ENCODE results near the gene CHKA.

CHKA gene

DNA sequence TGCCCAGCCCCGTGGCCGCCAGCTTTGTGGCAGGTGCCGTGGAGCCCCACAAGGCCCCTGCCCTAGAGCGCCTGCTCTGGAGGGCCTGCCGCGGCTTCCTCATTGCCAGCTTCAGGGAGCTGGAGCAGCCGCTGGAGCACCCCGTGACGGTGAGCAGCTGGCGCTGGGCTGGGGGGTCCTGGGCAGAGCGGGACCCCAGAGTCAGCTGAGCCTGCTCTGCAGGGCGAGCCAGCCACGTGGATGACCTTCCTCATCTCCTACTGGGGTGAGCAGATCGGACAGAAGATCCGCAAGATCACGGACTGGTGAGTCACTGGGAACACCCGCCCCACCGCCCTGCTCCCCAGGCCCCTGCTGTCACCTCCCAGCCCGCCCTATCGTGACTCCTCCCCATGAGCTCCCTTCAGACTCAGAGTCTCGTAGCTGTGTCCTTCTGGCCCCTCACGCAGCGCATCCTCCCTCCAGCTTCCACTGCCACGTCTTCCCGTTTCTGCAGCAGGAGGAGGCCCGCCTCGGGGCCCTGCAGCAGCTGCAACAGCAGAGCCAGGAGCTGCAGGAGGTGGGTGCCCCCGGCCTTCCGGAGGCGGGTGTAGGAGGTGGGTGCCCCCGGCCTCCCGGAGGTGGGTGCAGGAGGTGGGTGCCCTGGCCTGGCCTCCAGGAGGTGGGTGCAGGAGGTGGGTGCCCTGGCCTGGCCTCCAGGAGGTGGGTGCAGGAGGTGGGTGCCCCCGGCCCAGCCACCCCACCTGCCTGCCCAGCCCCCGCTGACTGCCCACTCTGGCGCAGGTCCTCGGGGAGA, 77.6 kb downstream of the CHKA start:
- no peak for DNase-seq

DNA sequence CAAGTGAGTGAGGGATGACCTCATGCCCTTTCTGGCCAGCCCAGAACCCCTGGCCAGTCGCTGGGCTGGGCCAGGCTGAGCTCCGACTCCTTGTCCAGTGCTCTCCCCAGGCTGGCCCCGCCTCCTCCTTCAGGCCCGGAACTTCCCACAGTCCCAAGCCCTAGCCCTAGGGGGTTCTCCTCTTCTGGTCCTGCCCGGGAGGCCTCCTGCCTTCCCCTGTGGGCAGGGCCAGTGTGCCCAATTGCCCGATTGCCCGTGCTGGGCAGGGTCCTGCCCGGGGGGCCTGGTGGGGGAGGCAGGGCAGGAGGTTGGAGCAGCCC, 78.2 kb downstream of the CHKA start:
- DNase-seq: no peak

DNA sequence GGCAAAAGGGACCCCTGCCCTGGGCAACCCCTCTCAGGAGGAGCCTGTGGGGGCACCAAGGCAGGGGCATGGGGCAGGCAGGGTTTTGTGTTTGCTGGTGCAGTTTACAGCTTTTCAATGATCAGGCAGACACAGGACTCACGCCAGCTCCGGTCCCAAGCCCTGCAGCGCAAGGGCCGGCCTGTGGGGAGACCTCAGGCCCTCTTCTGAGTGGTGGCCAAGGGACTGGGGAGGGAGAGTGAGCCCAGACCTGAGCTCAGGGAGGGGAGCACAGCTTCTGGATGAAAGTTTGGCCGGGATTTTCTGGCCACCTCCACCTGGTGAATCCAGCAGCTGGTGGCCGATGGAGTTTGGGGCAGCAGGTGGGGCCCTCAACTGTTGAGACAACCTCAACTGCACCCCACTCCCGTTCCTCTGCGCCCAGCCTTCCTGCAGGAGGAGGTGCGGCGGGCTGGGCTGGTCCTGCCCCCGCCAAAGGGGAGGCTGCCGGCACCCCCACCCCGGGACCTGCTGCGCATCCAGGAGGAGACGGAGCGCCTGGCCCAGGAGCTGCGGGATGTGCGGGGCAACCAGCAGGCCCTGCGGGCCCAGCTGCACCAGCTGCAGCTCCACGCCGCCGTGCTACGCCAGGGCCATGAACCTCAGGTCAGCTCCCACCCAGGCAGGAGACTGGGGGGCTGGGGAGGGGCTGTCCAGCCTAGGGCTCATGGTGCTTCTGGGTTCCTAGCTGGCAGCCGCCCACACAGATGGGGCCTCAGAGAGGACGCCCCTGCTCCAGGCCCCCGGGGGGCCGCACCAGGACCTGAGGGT, 78.8 kb downstream of the CHKA start:
- DNase-seq: no peak

DNA sequence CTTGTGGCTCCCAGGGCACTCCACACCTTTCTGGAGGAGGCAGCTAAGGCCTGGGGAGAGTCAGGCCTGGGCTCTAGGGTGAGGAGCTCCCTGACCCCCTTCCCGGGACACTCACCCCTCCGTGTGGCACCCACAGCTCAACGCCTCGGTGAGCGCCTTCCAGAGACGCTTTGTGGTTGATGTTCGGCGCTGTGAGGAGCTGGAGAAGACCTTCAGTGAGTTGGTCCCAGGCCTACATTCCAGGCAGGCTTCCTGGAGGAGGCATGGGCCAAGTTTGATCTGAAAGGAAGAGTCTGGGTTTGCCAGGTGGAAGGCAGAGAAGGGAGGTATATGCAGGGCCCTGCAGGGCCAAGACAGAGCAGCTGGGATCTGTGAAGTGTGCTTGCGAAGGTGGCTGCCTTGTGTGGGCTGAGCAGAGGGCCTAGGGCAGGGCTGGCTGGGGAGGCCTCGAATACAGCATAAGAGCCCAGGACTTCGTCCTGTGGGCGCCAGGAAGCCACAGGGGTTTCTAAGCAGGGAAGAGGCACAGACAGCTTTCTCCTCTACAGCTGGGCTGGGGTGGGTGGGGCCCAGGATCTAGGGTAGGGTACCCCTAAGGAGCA, 79.5 kb downstream of the CHKA start:
- no peak for DNase-seq

DNA sequence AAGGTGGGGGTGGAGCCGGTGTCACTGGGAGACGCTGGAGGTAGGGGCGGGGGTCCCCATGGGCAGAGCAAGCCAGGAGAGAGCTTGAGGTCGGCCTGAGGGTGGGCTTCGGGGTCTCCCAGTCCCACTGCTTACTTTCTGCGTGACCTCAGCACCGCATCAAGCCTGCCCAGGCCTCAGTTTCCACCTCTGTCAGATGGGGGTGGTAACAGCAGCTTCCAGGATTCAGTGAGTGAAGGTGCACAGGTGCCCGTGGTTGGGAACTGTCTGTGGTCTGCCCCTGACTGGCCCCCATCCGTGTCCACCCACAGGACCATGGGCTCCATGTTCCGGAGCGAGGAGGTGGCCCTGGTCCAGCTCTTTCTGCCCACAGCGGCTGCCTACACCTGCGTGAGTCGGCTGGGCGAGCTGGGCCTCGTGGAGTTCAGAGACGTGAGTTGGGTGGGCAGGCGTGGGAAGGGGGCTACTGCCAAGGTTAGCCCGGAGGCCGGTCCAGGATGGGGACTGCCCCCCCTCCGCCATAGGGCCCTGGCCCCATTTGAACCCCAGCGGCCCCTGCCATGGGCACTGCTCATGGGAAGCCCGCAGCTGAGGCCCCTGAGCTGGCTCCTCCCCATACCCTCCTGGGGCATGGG, 80.1 kb downstream of the CHKA start:
- no peak for DNase-seq

DNA sequence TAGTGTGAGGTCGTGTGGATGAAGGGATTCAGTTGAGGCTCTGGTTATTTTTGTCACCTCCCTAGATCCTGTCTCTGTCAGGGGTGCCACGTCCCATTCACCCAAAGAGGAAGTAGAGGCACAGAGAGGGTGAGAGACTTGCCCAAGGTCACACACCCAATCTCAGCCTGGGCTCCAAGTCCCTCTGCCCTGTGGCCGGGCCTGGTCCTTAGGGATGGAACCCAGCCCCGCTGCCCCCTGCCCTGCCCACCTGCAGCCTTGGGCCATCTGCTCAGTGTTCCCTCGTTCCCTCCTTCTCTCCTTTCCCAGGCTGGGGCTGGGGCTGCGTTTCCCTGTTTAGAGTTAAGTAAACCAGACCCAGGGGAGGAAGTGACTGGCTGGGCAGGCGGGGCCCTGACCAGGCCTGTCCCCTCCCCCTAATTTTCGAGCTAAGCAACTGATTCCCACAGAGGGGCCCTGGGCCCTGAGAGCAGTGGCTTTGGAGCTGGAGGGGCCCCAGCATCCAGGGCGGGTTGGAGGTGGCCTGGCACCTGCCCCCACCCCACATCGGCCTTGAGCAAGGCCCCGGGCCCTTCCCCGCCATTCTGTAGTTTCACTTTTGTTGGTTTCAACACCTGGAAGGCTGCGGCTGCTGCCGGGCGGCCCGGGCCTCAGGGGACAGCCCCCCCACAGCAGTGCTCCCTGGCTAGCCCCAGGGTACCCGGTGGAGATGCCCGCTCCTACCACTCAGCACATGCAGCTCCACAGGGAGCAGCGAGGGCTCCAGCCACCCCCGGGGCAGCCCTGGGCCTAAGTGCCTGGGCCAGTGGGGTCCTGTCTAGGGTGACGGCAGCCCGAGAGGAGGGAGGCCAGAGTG, 80.9 kb downstream of the CHKA start:
- DNase-seq: no peak

DNA sequence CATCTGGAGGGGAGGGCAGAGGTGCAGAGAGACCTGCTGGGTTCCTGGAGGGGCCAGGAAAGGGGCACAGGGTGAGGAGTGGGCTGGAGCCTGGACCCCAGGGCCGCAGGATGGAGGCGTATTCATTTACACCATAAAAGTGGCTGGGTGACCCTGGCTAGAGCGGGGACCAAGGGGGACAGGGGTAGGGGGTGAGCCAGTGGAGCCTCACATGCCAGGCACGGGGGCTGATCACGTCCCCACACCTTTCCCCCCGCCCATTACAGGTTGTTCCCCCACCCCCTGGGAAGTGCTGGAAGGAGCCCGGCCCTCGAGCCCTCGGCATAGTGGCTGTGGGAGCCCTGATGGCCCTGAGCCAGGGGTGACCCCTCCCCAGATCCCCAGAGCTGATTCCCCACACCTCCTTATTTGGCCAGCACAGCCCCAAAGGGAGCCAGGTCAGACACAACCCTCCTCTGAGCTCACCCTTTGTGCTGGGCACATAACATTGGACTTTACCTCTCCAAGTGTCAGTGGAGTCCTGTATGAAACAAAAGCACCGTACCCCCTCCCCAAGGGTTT, 81.6 kb downstream of the CHKA start:
- no peak for DNase-seq

DNA sequence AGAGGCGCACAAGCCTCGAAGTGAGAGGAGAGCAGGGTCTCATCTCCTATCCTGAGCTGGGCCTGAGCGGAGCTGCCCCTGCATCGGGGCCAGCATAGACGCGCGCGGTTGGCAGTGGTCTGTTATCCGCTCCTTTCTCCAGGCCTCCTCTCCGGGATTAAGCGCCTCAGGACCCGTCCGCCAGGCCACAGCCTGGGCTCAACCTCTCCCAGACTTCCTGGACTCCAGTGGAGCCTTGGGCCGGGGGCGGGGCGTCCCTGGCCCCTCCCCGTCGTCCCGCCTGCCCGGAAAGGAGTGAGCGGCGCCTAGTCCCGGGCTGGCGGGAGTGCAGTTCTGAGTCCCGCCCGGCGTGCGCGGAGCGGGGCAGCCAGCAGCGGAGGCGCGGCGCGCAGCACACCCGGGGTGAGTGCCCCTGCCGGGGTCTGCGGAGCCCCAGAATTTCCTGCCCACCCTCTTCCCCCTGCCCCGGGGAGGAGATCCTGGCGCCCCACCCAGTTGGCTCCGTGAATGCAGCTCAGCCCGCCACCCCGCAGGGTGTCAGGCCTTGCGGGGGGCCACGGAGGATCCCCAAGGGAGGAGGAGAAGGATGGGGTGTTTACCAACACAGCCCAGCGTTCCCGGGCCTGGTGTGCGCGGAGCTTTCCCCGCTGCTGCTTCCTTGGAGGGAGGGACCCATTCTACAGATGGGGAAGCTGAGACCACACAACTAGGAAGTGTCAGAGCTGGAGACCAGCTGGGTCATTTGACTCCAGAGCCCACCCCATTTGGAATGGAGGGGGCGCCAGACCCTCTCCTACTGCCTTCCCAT, 82.3 kb downstream of the CHKA start, which contains the start of gene TCIRG1:
TSS of gene TCIRG1 (plus strand) at position 308 of the 808 bp plus-strand sequence. CDS start 2,247 bp downstream, outside the sequence.
- no peak for DNase-seq

DNA sequence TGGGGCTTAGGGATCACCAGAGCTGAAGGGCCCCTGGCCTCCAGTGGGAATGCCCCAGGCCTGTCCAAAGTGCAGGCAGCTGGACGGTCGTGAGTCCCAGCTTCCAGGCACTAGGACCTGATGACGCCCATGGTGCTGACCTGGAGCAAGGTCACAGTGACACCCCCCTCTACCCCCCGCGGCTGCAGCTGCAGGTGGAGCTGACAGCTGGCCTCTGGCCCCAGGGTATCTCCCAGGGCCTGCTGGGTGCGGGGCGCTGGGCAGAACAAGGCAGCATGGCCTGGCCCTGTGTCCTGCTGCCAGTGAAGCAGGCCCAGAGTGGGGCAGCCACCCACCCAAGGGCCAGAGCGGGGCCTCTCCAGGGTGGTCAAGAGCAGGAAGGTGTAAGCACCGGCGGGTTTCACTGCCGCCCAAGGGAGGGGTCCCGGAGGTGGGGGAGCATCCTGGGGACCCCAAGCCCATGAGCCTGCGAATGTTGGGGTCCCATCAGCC, 82.9 kb downstream of the CHKA start:
- DNase-seq: no peak

DNA sequence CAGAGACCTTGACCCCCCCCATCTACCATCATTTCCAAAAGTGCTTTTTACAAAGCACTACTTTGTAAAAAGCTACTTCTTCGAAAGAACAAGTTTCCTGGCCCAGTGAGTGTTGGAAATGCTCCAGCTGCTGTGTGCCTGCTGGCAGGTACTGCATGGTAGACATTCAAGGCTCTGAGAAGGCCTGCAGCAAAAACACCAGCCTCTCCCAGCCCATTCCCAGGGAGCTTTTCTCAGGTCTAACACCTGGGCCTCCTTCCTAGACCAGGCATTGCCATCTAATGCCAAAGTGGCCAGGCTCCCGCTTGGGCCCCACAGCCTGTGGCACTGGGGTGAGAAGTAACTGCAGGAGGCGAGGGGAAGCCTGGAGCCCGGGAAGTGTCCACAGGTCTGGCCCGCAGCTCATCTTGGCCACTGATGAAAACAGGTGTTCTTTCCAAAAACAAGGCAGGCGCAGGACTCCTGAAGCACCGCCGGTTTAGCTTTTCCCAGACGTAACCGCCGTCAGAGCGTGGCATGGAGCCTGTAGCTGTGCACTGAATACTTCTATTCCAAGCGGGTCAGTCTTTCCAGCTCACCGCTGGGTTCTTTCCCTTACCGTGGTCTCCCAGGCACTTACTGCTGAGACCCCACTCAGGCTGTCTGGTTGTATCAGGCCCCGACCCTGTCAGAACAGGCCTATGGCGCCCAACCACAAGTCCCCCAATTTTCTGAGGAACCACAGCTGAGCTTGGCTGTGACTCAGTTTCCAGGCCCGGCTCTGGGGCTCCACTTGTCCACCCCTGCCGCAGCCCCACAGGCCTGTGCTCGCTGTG, 83.6 kb downstream of the CHKA start:
- no peak for DNase-seq

DNA sequence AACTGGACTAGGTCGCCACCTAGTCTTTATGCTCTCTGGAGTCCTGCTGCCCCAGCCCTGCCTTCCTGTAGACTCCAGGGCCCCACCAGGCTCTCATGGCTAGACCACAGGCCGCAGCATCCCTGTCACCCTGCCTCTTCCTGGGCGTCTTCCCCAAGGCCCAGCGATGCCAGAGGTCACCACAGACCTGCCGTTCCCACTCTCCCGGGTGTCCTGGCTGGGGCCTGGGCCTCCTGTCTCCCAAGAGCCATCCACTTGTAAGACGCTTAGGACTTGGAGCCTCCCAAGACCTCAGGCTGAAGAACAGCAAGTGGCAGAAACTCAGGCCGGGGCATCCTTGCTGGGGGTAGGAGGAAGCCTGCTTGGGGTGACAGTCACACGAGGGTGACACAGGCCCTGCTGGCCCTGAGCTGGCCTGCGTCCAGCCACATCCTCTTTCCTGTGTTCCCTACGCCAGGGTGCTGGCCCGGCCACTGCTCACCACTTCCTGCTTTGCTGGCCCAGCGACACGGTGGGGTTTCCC, 84.4 kb downstream of the CHKA start:
- no peak for DNase-seq

DNA sequence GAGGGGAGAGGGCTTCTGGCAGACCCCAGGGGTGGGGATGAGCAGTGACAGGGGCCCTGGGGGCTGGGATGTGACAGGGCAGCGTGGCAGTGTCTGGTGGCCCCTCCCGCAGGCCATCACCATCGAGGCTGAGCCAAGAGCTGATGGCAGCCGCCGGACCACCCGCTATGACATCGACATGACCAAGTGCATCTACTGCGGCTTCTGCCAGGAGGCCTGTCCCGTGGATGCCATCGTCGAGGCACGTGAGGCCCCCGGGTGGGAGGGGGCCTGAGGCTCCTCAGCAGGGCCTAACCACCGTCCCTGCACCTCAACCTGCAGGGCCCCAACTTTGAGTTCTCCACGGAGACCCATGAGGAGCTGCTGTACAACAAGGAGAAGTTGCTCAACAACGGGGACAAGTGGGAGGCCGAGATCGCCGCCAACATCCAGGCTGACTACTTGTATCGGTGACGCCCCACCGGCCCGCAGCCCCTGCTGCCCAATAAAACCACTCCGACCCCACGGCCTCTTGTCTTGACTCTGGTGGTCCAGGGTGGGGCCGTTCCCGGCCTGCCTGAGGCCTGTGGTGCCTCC, 85.0 kb downstream of the CHKA start:
- no peak for DNase-seq

DNA sequence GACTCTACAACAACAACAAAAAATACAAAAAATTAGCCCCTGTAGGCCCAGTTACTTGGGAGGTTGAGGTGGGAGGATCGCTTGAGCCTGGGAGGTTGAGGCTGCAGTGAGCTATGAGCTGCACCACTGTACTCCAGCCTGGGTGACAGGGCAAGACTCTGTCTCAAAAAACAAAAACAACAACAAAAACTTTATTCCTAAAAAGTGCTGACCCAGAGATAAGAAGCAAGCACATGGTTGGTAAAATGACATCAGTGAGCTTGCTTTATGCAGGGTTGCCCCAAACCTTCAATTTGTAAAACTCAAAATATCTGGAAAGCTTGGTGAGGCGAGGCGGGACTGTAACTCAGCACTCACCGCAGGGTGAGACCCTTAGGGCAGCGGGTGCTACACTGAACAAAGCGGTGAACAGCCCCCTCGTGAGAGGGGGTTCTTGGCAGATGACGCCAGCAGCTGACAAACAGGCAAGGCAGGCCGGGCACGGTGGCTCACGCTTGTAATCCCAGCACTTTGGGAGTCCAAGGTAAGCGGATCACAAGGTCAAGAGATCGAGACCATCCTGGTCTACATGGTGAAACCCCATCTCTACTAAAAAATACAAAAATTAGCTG, 85.8 kb downstream of the CHKA start:
- DNase-seq: no peak

DNA sequence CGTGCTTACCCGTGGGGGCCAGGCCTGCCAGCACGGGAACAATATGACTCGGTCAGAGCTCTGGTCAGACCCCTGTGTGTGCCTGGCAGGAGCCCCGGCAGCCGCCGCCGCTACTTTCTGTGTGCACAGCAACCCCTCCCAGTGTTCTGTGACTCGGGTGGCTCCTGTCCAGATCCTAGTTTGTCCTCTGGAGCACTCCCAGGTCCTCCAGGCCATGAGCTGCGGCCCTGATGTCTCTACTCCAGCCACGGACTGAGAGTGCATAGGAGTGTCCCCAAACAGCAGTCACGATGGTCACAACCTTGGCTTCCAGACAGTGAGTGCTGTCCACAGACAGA, 87.5 kb downstream of the CHKA start:
- DNase-seq: no peak

DNA sequence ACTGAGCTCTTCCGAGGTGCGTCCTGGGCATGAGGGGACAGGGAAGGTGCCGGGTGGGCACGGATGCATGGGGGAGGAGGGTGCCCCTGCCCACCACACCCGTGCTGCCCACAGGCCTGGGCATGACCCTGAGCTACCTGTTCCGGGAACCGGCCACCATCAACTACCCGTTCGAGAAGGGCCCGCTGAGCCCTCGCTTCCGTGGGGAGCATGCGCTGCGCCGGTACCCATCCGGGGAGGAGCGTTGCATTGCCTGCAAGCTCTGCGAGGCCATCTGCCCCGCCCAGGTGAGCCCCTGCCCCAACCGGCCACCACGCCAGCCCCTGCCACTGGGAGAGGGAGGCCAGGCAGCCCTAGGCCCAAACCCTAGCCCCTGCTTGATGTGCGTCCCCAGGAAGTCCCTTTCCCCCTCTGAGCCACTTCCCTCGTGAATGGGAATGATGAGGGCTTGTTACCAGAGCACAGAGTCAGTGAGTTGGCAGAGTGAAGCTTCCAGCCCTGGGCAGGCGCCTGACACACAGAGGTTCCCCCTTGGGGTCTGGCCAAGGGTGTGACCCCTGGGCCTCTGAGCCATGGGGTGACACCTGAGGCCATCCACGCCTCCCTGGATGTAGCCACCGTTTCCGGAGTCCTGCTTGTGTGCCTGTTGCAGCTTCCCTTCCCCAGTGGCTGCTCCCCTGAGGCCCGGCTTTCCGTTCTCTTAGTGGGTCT, 88.0 kb downstream of the CHKA start:
- DNase-seq: no peak

DNA sequence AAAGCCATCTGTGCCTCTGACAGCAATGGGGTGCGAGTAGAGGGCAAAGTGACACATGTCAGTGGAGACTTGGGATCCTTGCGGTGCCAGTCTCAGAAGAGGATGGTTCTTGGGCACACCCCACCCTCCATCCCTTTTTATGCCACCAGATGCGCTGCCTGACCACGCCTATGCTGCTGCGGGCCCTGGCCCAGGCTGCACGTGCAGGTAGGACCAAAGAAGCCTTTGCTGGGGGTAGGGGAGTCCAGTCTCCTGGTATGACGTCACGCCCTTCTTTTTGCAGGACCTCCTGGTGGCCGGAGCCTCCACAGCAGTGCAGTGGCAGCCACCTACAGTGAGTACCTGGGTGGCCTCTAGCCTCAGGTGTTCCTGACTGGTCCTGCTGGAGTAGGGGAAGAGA, 89.2 kb downstream of the CHKA start:
- no peak for DNase-seq

DNA sequence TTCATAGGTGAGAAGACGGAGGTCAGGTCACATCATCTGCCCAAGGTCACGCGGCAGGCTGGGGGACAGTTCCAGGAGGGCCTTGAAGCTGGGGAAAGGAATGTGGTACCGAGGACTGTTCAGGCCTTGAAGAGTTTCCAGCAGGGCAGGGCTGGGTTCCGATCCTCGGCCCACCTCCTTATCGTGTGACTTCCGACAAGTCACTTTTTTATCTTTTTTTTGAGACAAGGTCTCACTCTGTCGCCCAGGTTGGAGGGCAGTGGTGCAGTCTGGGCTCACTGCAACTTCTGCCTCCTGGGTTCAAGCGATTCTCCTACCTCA, 90.1 kb downstream of the CHKA start:
- DNase-seq: no peak

DNA sequence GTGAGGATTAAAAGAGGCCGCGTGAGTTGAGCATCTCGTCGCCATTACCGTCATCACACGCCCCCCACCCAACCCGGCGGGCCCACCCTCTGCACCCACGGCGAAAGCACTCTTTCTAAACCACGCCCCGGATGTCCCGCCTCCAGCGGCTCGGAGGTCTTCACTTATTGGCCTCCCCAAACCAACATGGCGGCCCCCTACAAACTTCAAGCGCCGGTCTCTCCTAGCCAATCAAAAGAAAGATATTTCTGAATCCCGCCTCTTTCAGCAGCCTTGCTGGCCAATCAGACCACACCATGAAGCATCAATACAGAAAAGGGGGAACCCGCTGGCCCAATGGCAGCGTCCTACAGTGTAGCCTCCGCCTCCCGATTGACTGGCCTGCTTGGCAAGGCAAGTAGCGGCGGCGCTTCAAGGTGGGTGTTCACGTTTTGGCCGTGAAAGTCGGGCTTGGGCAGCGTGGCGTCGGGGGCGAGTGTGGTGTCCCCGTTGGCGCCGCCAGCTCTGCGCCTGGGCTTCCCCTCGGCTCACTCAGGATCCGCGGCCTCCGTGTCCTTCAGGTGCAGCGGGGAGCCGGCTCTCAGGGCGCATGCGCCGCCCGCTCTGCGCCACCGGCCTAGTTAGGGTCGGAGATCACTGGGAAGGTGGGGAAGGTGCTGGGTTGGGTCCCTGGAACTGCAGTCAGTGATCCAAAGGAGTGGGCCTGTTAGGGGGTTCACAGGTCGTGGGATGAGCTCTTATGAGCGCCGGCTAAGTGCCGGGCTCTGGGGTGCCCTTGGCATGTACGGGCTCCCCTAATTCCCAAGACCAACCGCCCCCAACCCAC, 90.7 kb downstream of the CHKA start, which contains the start of gene NDUFS8:
TSS of gene NDUFS8 (plus strand) at position 364 of the 826 bp plus-strand sequence. CDS start 1,471 bp downstream, outside the sequence.
- peak; percentile 100 for DNase-seq
